Hematopoietic multipotent progenitor cell treated with erythropoietin and hydrocortisone succinate and interleukin-3 and kit ligand, for 15 days (in vitro differentiated cells): Measurements from ENCODE around the gene DNAJC4.

Experiments used
- DNase-seq: peaks from one replicate; pipeline ENCODE4 v3.0.0-alpha.2; 2015; ENCODE audit warnings: low spot score

The DNAJC4 gene

GRCh38 chr11:64230171-64230984 is at the start of gene DNAJC4:
Gene DNAJC4, plus strand, starts transcription at chr11:64230548. Its CDS starts 307 bp downstream, at chr11:64230855.
- DNase-seq, result peak; percentile 85

- no peak for DNase-seq
These were observed 49.5 kb upstream of the DNAJC4 start for GRCh38 chr11:64180891-64181290.

- DNase-seq, result peak; percentile 58
These were observed 48.6 kb upstream of the DNAJC4 start for GRCh38 chr11:64181506-64182411.

GRCh38 chr11:64183890-64184289 is 46.5 kb upstream of the DNAJC4 start:
- DNase-seq, result no peak

- no peak for DNase-seq
These were observed 45.1 kb upstream of the DNAJC4 start for GRCh38 chr11:64185175-64185692.

- peak; percentile 100 for DNase-seq
These were observed 44.5 kb upstream of the DNAJC4 start, which contains the start of gene STIP1 for GRCh38 chr11:64185693-64186491. Gene STIP1, plus strand, starts transcription at chr11:64186171. Its CDS starts 91 bp downstream, at chr11:64186262.

GRCh38 chr11:64186492-64187165 is 43.7 kb upstream of the DNAJC4 start:
- DNase-seq, result no peak

GRCh38 chr11:64192434-64192833 is 37.9 kb upstream of the DNAJC4 start:
- DNase-seq, result no peak

- DNase-seq, result no peak
These were observed 33.7 kb upstream of the DNAJC4 start for GRCh38 chr11:64196626-64197025.

GRCh38 chr11:64198511-64198910 is 31.8 kb upstream of the DNAJC4 start:
- no peak for DNase-seq

- no peak for DNase-seq
These were observed 28.8 kb upstream of the DNAJC4 start for GRCh38 chr11:64201543-64201942.

- no peak for DNase-seq
These were observed 27.4 kb upstream of the DNAJC4 start for GRCh38 chr11:64202992-64203391.

GRCh38 chr11:64203421-64204079 is 26.8 kb upstream of the DNAJC4 start:
- no peak for DNase-seq

GRCh38 chr11:64204080-64204440 is 26.3 kb upstream of the DNAJC4 start:
- DNase-seq, result no peak

GRCh38 chr11:64204464-64204989 is 25.8 kb upstream of the DNAJC4 start:
- DNase-seq, result peak; percentile 98

- peak; percentile 80 for DNase-seq
These were observed 23.7 kb upstream of the DNAJC4 start, which contains the start of gene FERMT3 for GRCh38 chr11:64206457-64207255. Gene FERMT3, plus strand, starts transcription at chr11:64206721. Its CDS starts 644 bp downstream, at chr11:64207365.

- DNase-seq, result peak; percentile 90
These were observed 22.9 kb upstream of the DNAJC4 start for GRCh38 chr11:64207256-64208085.

GRCh38 chr11:64208086-64208795 is 22.1 kb upstream of the DNAJC4 start:
- DNase-seq, result no peak
